Heart left ventricle (tissue), 13 donors: ENCODE results near the gene INF2.

Source experiments
- CTCF ChIP-seq, 12 donors: fragments of 200-600 bp; sonication (generic) in 4 of 12; IDR thresholded peaks; one replicate each; pipeline versions ENCODE4 v1.5.0 to v1.8.0; 2018 to 2022; ENCODE audit warnings: antibody characterized with exemption in 12 of 12, mild to moderate bottlenecking in 5 of 12
- POLR2A ChIP-seq, 2 donors: fragments of 450-650 bp; IDR thresholded peaks; one replicate each; pipeline ENCODE4 v1.6.1; 2017; ENCODE audit warnings: antibody characterized with exemption in 2 of 2, mild to moderate bottlenecking in 2 of 2, moderate library complexity in 2 of 2
- donor health status: ischemic (EF 13 %, LVEDD 7.1; RV severe dilation, severe dysfunction).
- donor health status: DM: no; HTN: yes; CAD: no.
- donor health status: DM: no; HTN: no; CAD: no.
- donor health status: ischemic (EF 25% LVEDD 6.9; RV normal size, moderate dysfunction).
- donor health status: ischemic (EF 25% LVEDD 5.7; RV mildly dilated, moderate dysfunction).
- donor health status: ischemic (EF 35%, LVEDD 5.7; RV mildly dilated, moderate dysfunction).
- donor health status: nonischemic (EF 11% LVEDD 7.7; RV severe dilation, severe dysfunction).
- donor health status: DM: yes; HTN: yes; CAD: no.
- donor health status: PGD.
- donor health status: ischemic (EF 29% LVEDD 5.4; RV normal size, mild dysfunction).
- donor health status: nonischemic (EF 23%, LVEDD 6.1; RV moderate dilation, normal function).

GRCh38 chr14:104734601-104734990, 45.2 kb downstream of the INF2 start:
- no peak for TF ChIP-seq CTCF (IDR thresholded peaks at IDR 0.05)
- TF ChIP-seq POLR2A (IDR thresholded peaks at IDR 0.05), result no peak
